ENCODE measurements around the gene GPX1. TPM values are rescaled to one million over a fixed set of nuclear protein-coding genes. Genes with fewer than 3 reads are reported as not detected.
"Not testable (repeated sequence)": the region's sequence is repeated elsewhere in the genome, so short reads cannot be mapped to it uniquely, and the experiment has no call there.

GPX1 gene
- total RNA-seq, 1 experiment from 2014 or later = 253 TPM

GRCh38 chr3:49349348-49350114 is 8.6 kb downstream of the GPX1 start:
- no peaks in the 10 kb centered on the region for H3K9me3 ChIP-seq (ENCODE audit: control insufficient read depth, low read depth, low read length)
- H2BK5ac ChIP-seq (ENCODE audit: insufficient read length, low read length) = no peak overlapping the region
- no peak overlapping the region for H2BK20ac ChIP-seq (ENCODE audit: low read depth, low read length, poor library complexity, severe bottlenecking)
- no peak overlapping the region for H3K23ac ChIP-seq (ENCODE audit: insufficient read length, low read depth, low read length)
- no peak overlapping the region for H4K8ac ChIP-seq (replicated peaks; ENCODE audit: insufficient read length, low read depth, low read length)
- H3K18ac ChIP-seq (ENCODE audit: insufficient read length, low read depth, low read length) = no peak overlapping the region
- no peak overlapping the region for H2BK12ac ChIP-seq (ENCODE audit: insufficient read length, low read depth, low read length)
- no peaks in the 10 kb centered on the region for H3K27me3 ChIP-seq (ENCODE audit: insufficient read depth, low read length)
- no peak overlapping the region for H3K27ac ChIP-seq (ENCODE audit: insufficient read length, low read depth, low read length)
- H3K9ac ChIP-seq (ENCODE audit: extremely low read depth, insufficient read length, low read length) = no peak overlapping the region
- no peak overlapping the region for H4K91ac ChIP-seq (ENCODE audit: insufficient read length, low read depth, low read length)
- no peak for DNase-seq
- H3K79me2 ChIP-seq (ENCODE audit: insufficient read depth, low read length) = no peaks in the 10 kb centered on the region
- no peak overlapping the region for H3K56ac ChIP-seq (ENCODE audit: insufficient read length, low read depth, low read length)
- no peaks in the 10 kb centered on the region for H3K79me1 ChIP-seq (ENCODE audit: insufficient read depth, low read depth, low read length, poor library complexity, severe bottlenecking)
- Mint-ChIP-seq H3K27ac (no peak overlapping the region), H3K36me3 (ENCODE audit: insufficient read depth in 1 of 3, low read depth in 3 of 3) (peaks cover 2 to 5% (median 3%) of the 10 kb centered on the region in 3 experiments; a peak in 5 of 7 replicates), H3K4me3 (no peak overlapping the region), H3K27me3 (ENCODE audit: low read depth) (peaks cover 3% of the 10 kb centered on the region; the same call in 1 of the 2 replicates), H3K4me1 (peaks cover 3% of the 10 kb centered on the region in 2 experiments; a peak in 3 of 4 replicates), H3K9me3 (0 out of 5 replicates have a peak, but pooled peaks cover 0 to 2% of the 10 kb centered on the region in 2 experiments)
- no peak overlapping the region for H3K4ac ChIP-seq (ENCODE audit: low read depth, low read length)
- no peak overlapping the region for H4K5ac ChIP-seq (ENCODE audit: insufficient read length, low read depth, low read length)
- no peak overlapping the region for H2BK15ac ChIP-seq (ENCODE audit: low read depth, low read length)
- no peak overlapping the region for H2AFZ ChIP-seq (ENCODE audit: low read length)
- no peak for TF ChIP-seq CTCF (conservative IDR thresholded peaks at IDR 0.05)
- no peaks in the 10 kb centered on the region for H3K23me2 ChIP-seq (ENCODE audit: insufficient read length, low read depth, low read length, poor library complexity, severe bottlenecking)
- H3T11ph ChIP-seq (ENCODE audit: low read length) = no peak overlapping the region
- no peak overlapping the region for H2BK120ac ChIP-seq (ENCODE audit: low read depth, low read length, poor library complexity, severe bottlenecking)
- H2AK5ac ChIP-seq (ENCODE audit: insufficient read length, low read length) = no peak overlapping the region
- no peak overlapping the region for H3K14ac ChIP-seq (ENCODE audit: insufficient read depth, low read length)
- no peaks in the 10 kb centered on the region for H4K20me1 ChIP-seq (ENCODE audit: control insufficient read depth, insufficient read depth, insufficient read length)
- no CpG with 5 or more reads among the region's 3 CpGs for WGBS (ENCODE audit: extremely low coverage, insufficient read length, low lambda C conversion rate)
- no peak overlapping the region for H3K4me2 ChIP-seq (ENCODE audit: insufficient read depth, insufficient read length, low read length)
- no peaks in the 10 kb centered on the region for H3K4me1 ChIP-seq (ENCODE audit: insufficient read depth, low read length)

GRCh38 chr3:49348361-49348760 is 9.8 kb downstream of the GPX1 start:
- H2BK5ac ChIP-seq (ENCODE audit: insufficient read length, low read length); H3K36me3 Mint-ChIP-seq (ENCODE audit: insufficient read depth in 1 of 3, low read depth in 3 of 3); H3K27ac Mint-ChIP-seq; H3K4me1 ChIP-seq (ENCODE audit: insufficient read depth, low read length); H4K5ac ChIP-seq (ENCODE audit: insufficient read length, low read depth, low read length); H3K9me3 ChIP-seq (ENCODE audit: control insufficient read depth, low read depth, low read length); H3K14ac ChIP-seq (ENCODE audit: insufficient read depth, low read length); H3K23me2 ChIP-seq (ENCODE audit: insufficient read length, low read depth, low read length, poor library complexity, severe bottlenecking); H2BK120ac ChIP-seq (ENCODE audit: low read depth, low read length, poor library complexity, severe bottlenecking); H3T11ph ChIP-seq (ENCODE audit: low read length); H3K56ac ChIP-seq (ENCODE audit: insufficient read length, low read depth, low read length); H2BK20ac ChIP-seq (ENCODE audit: low read depth, low read length, poor library complexity, severe bottlenecking); H3K4me3 Mint-ChIP-seq; H4K8ac ChIP-seq (replicated peaks; ENCODE audit: insufficient read length, low read depth, low read length); H3K27me3 ChIP-seq (ENCODE audit: insufficient read depth, low read length); DNase-seq; H3K9me3 Mint-ChIP-seq; H2BK15ac ChIP-seq (ENCODE audit: low read depth, low read length); H3K79me2 ChIP-seq (ENCODE audit: insufficient read depth, low read length); H2AFZ ChIP-seq (ENCODE audit: low read length); H3K79me1 ChIP-seq (ENCODE audit: insufficient read depth, low read depth, low read length, poor library complexity, severe bottlenecking); H2AK5ac ChIP-seq (ENCODE audit: insufficient read length, low read length); H4K20me1 ChIP-seq (ENCODE audit: control insufficient read depth, insufficient read depth, insufficient read length); H3K27me3 Mint-ChIP-seq (ENCODE audit: low read depth); H3K27ac ChIP-seq (ENCODE audit: insufficient read length, low read depth, low read length); H3K9ac ChIP-seq (ENCODE audit: extremely low read depth, insufficient read length, low read length); H3K18ac ChIP-seq (ENCODE audit: insufficient read length, low read depth, low read length); H4K91ac ChIP-seq (ENCODE audit: insufficient read length, low read depth, low read length); H3K23ac ChIP-seq (ENCODE audit: insufficient read length, low read depth, low read length); H3K4me1 Mint-ChIP-seq; H3K4me2 ChIP-seq (ENCODE audit: insufficient read depth, insufficient read length, low read length); H3K4ac ChIP-seq (ENCODE audit: low read depth, low read length); H2BK12ac ChIP-seq (ENCODE audit: insufficient read length, low read depth, low read length): not testable (repeated sequence)
- WGBS (ENCODE audit: extremely low coverage, insufficient read length, low lambda C conversion rate) = no CpG with 5 or more reads among the region's 12 CpGs
